ENCODE data around the gene TRPM1.

The TRPM1 gene

DNA sequence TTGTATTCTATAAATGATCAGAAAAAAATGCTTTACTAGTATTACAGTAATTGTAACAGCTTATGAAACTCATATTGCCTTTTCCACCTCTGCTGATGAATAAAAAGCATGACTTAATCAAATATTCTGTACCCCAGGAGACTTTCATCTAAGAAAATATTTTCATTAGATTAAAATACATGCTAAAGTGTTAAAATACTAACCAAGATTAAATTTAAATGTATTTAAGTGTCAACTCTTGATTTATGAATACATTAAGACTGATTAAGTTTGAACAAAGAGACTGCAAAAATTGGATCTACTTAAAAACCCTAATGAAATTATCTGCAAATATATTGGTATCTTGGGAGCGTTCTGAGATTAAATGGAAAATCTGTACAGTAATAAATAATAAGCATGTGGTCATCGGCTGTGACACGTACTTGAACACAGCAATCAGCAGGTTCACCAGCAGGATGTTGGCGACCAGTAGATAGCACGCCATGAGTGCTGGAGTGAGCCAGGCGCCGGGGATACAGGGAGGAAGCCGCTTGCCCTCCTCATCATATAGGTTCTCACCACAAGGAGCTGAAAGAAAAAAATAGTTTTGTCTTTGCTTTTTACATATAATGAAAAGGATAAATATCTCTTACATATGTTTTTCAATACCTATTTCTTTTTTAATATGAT is 73.5 kb downstream of the TRPM1 start:
- Mint-ChIP-seq H3K4me1 (peaks cover 2% of the 10 kb centered on the region), H3K4me3 (no peak overlapping the region), H3K27ac (no peak overlapping the region), H3K9me3 (no peaks in the 10 kb centered on the region), H3K27me3 (peaks cover 6% of the 10 kb centered on the region), H3K36me3 (no peaks in the 10 kb centered on the region)

- H3K27me3 Mint-ChIP-seq: peaks cover 6% of the 10 kb centered on the region
- H3K4me3 Mint-ChIP-seq: no peak overlapping the region
- no peak overlapping the region for H3K27ac Mint-ChIP-seq
- no peaks in the 10 kb centered on the region for H3K9me3 Mint-ChIP-seq
- H3K36me3 Mint-ChIP-seq: no peaks in the 10 kb centered on the region
- peaks cover 5% of the 10 kb centered on the region for H3K4me1 Mint-ChIP-seq
Measured at GRCh38 chr15:31025996-31026395, 75.5 kb downstream of the TRPM1 start.

DNA sequence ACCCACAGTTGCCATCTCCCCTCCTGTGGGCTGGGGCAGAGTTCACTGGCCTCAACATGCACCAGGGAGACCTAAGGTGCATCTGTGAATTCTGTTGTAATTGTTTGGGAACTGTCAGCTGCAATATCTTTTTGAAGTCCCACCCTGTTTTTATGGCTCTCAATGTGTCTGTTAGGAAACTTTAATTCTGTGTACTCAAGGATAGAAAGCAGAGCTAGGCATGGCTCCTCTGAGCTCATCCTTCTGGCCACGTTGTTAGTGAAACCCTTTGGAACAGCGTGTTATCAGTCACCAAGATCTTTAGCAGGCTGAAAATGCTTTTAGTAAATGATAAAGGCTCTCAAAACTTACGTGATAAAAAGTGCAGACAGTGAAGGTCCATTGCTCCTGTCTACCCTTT is 76.5 kb downstream of the TRPM1 start:
- no peaks in the 10 kb centered on the region for H3K36me3 Mint-ChIP-seq
- no peaks in the 10 kb centered on the region for H3K9me3 Mint-ChIP-seq
- no peak overlapping the region for H3K27ac Mint-ChIP-seq
- H3K27me3 Mint-ChIP-seq: peaks cover 6% of the 10 kb centered on the region
- H3K4me3 Mint-ChIP-seq: no peak overlapping the region
- peaks cover 5% of the 10 kb centered on the region for H3K4me1 Mint-ChIP-seq

DNA sequence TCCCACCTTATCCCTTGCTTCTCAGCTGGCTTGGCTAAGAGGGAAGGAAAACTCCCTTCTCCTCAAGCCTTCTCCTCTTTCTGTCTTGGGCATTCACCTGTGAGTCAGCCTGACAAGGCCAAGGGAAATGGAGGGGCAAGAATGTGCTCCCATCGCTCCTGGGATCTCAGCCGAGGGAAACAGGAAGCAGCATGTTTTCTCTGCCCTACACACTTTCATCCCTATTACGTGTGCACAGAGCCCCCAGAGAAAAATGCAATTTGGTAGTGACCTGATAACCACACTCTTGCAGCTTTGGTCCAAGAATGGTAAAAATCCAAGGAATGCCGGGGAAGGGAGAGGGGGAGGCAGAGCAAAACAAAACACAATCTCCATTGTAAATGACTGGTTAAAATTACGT is 77.2 kb downstream of the TRPM1 start:
- Mint-ChIP-seq H3K27ac (no peak overlapping the region), H3K27me3 (peaks cover 6% of the 10 kb centered on the region)

GRCh38 chr15:31023841-31024240 is 77.7 kb downstream of the TRPM1 start:
- Mint-ChIP-seq H3K27me3 (peaks cover 5% of the 10 kb centered on the region), H3K4me1 (peaks cover 5% of the 10 kb centered on the region), H3K4me3 (no peak overlapping the region), H3K36me3 (no peaks in the 10 kb centered on the region), H3K9me3 (no peaks in the 10 kb centered on the region), H3K27ac (no peak overlapping the region)

More for the DNA sequence above, 77.2 kb downstream of the TRPM1 start:
- H3K36me3 Mint-ChIP-seq: no peaks in the 10 kb centered on the region
- H3K9me3 Mint-ChIP-seq: no peaks in the 10 kb centered on the region
- H3K4me1 Mint-ChIP-seq: peaks cover 5% of the 10 kb centered on the region
- no peak overlapping the region for H3K4me3 Mint-ChIP-seq

DNA sequence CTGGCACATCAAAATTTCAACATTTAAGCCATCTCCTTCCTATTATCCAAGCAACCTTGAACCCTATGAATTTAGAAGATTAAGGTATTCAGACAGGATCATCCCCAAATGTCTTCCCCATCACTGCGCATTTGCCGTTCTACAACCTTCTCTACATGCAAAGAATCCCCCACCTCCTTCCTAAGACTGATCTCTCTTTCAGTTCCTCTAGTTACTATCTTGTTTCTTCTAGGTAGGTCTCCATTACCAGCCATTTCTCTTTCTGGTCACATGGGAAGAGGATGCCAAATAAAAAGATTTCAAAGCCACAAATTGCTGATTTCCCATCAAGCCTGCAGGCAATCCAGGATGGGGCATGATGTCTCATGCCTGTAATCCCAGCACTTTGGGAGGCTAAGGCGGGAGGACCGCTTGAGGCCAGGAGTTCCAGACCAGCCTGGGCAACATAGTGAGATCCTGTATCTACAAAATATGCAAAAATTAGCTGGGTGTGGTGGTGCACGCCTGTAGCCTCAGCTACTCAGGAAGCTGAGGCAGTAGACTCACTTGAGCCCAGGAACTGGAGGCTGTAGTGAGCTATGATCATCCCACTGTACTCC is 80.4 kb downstream of the TRPM1 start:
- H3K27ac Mint-ChIP-seq: no peak overlapping the region
- no peaks in the 10 kb centered on the region for H3K36me3 Mint-ChIP-seq
- H3K9me3 Mint-ChIP-seq: no peaks in the 10 kb centered on the region
- H3K4me3 Mint-ChIP-seq: no peak overlapping the region
- H3K27me3 Mint-ChIP-seq: peaks cover 1% of the 10 kb centered on the region
- H3K4me1 Mint-ChIP-seq: peaks cover 5% of the 10 kb centered on the region

GRCh38 chr15:31020542-31020941 is 81.0 kb downstream of the TRPM1 start:
- H3K27ac Mint-ChIP-seq: no peak overlapping the region
- no peak overlapping the region for H3K4me3 Mint-ChIP-seq
- no peaks in the 10 kb centered on the region for H3K27me3 Mint-ChIP-seq
- no peaks in the 10 kb centered on the region for H3K9me3 Mint-ChIP-seq
- H3K4me1 Mint-ChIP-seq: peaks cover 8% of the 10 kb centered on the region
- H3K36me3 Mint-ChIP-seq: no peaks in the 10 kb centered on the region

- Mint-ChIP-seq H3K27me3 (no peaks in the 10 kb centered on the region), H3K4me1 (peaks cover 10% of the 10 kb centered on the region), H3K36me3 (no peaks in the 10 kb centered on the region), H3K27ac (no peak overlapping the region), H3K4me3 (no peak overlapping the region), H3K9me3 (no peaks in the 10 kb centered on the region)
Measured at GRCh38 chr15:31019986-31020385, 81.5 kb downstream of the TRPM1 start.

DNA sequence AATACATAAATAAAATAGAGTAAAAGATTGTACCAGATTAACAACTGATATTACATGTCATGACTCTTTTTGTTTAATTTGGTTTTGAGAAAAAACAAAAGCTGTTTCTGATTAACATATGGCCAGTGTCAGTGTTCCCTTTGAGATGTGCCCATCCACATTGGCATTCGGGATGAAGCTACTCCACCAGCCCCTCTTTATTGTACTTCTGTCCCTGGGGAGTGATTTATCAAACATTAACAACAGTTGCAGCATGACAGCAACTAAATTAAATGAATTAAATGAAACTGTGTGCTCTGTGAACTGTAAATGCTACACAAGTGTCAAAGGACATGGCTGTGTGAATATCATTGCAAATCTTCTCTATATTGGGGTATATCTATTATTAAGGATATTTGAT is 84.2 kb downstream of the TRPM1 start:
- Mint-ChIP-seq H3K36me3 (peaks cover 7% of the 10 kb centered on the region), H3K9me3 (peaks cover 11% of the 10 kb centered on the region), H3K4me3 (no peak overlapping the region), H3K4me1 (peaks cover 22% of the 10 kb centered on the region), H3K27ac (no peak overlapping the region), H3K27me3 (no peaks in the 10 kb centered on the region)

DNA sequence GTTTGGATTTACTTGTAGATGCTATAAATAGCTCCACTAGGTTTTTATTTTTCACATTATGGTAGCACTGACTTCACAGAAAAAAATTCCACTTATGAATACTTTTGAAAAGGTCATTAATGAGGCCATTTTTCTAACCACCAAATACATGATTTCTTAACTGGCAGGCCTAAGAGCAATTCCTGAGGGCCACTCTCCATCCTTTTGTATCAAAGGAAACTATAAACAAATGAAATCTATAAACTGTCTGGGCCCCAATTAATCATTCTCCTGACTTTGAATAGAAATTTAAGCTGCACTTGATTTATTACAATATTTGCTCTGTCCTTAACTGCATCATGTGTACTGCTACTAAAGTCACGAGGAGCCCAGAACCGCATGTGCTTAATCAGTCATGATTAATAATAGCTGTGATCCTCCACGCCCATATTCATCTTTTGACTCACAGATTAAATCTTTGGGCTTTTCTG is 85.0 kb downstream of the TRPM1 start:
- H3K27me3 Mint-ChIP-seq: no peaks in the 10 kb centered on the region
- H3K9me3 Mint-ChIP-seq: peaks cover 17% of the 10 kb centered on the region
- no peak overlapping the region for H3K4me3 Mint-ChIP-seq
- H3K36me3 Mint-ChIP-seq: peaks cover 9% of the 10 kb centered on the region
- H3K4me1 Mint-ChIP-seq: peaks cover 22% of the 10 kb centered on the region
- H3K27ac Mint-ChIP-seq: no peak overlapping the region

DNA sequence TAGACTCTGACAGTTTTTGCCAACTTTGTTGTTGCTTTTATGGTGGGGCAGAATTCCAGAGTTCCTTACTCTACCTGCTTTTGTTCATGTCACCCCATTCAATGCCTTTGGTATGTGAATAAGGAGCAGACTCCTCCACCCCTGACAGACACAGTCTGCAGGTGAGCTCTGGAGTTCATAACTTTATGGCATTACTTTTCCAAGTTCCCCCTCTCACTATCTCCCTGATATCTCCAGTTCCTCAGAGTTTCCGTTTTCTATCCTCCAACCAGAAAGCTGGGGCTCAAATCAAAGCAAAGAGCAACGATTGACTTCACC is 87.0 kb downstream of the TRPM1 start:
- H3K4me3 Mint-ChIP-seq: no peak overlapping the region
- H3K27ac Mint-ChIP-seq: peak overlapping the region; percentile 88
- peaks cover 24% of the 10 kb centered on the region for H3K4me1 Mint-ChIP-seq
- H3K27me3 Mint-ChIP-seq: no peaks in the 10 kb centered on the region
- peaks cover 17% of the 10 kb centered on the region for H3K9me3 Mint-ChIP-seq
- peaks cover 9% of the 10 kb centered on the region for H3K36me3 Mint-ChIP-seq

GRCh38 chr15:31013863-31014607 is 87.5 kb downstream of the TRPM1 start:
- H3K4me1 Mint-ChIP-seq: peaks cover 27% of the 10 kb centered on the region
- H3K27ac Mint-ChIP-seq: peak overlapping the region; percentile 88
- H3K4me3 Mint-ChIP-seq: peak overlapping the region; percentile 54
- H3K9me3 Mint-ChIP-seq: peaks cover 17% of the 10 kb centered on the region
- no peaks in the 10 kb centered on the region for H3K27me3 Mint-ChIP-seq
- H3K36me3 Mint-ChIP-seq: peaks cover 9% of the 10 kb centered on the region

- Mint-ChIP-seq H3K4me1 (peaks cover 27% of the 10 kb centered on the region), H3K27me3 (no peaks in the 10 kb centered on the region), H3K9me3 (peaks cover 17% of the 10 kb centered on the region), H3K4me3 (no peak overlapping the region), H3K36me3 (peaks cover 9% of the 10 kb centered on the region), H3K27ac (no peak overlapping the region)
Measured at GRCh38 chr15:31012455-31012854, 89.1 kb downstream of the TRPM1 start.

DNA sequence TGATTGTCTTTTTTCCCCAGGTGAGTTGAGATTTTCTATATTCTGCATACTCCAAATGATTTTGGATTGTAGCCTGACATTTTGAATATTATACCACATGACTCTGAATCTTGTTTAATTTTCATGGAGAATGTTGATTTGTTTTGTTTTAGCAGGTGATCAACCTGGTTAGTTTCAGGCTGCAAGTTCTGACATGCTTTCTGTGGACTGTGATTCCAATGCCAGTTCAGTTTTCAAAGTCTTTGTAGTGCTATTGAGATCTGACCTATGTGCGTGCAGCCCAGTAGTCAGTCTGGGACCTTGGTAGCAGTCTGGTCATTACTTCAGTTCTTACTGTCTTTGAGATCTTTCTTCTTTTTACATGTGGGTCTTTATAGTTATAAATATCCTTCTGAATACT is 91.5 kb downstream of the TRPM1 start:
- Mint-ChIP-seq H3K9me3 (peaks cover 17% of the 10 kb centered on the region), H3K27ac (no peak overlapping the region), H3K36me3 (peaks cover 9% of the 10 kb centered on the region), H3K27me3 (no peaks in the 10 kb centered on the region), H3K4me3 (no peak overlapping the region), H3K4me1 (peaks cover 27% of the 10 kb centered on the region)

GRCh38 chr15:31005660-31006059 is 95.9 kb downstream of the TRPM1 start:
- Mint-ChIP-seq H3K36me3 (no peaks in the 10 kb centered on the region), H3K27me3 (peaks cover 5% of the 10 kb centered on the region), H3K9me3 (no peaks in the 10 kb centered on the region), H3K27ac (no peak overlapping the region), H3K4me1 (peaks cover 18% of the 10 kb centered on the region), H3K4me3 (no peak overlapping the region)

- peaks cover 13% of the 10 kb centered on the region for H3K4me1 Mint-ChIP-seq
- no peaks in the 10 kb centered on the region for H3K9me3 Mint-ChIP-seq
- H3K4me3 Mint-ChIP-seq: no peak overlapping the region
- no peak overlapping the region for H3K27ac Mint-ChIP-seq
- peaks cover 5% of the 10 kb centered on the region for H3K27me3 Mint-ChIP-seq
- no peaks in the 10 kb centered on the region for H3K36me3 Mint-ChIP-seq
Measured at GRCh38 chr15:31004220-31004733, 97.2 kb downstream of the TRPM1 start.

Data from activated naive CD4-positive, alpha-beta T cell treated with anti-CD3 and anti-CD28 coated beads, Interleukin-2, amount 50 U/mL, for 24 hours (primary cell).